HG03175 (cell line): ENCODE results near the gene ZNF577.
"Not testable (repeated sequence)": the region's sequence is repeated elsewhere in the genome, so short reads cannot be mapped to it uniquely, and the experiment has no call there.

Experiments
- ATAC-seq: cut with Tn5 transposase; IDR thresholded peaks from one replicate; pipeline ENCODE4 v1.9.1; 2021; ENCODE audit warnings: mild to moderate bottlenecking, moderate library complexity; ENCODE audit not compliant: unreplicated experiment

The ZNF577 gene

GRCh38 chr19:51887522-51888498 is at the start of gene ZNF577:
Gene ZNF577 (minus strand): TSS chr19:51887951. CDS start chr19:51880382, 7,569 bp downstream.
- ATAC-seq, result no peak

- ATAC-seq, result no peak
Measured at GRCh38 chr19:51931921-51932320, 44.2 kb upstream of the ZNF577 start.

- no peak for ATAC-seq
Measured at GRCh38 chr19:51927859-51928258, 40.1 kb upstream of the ZNF577 start.

GRCh38 chr19:51926784-51927741 is 39.3 kb upstream of the ZNF577 start, which contains the start of gene ZNF613:
Gene ZNF613 (plus strand): TSS chr19:51927472. CDS start chr19:51936221, 8,749 bp downstream.
- peak; percentile 83 for ATAC-seq

GRCh38 chr19:51926426-51926783 is 38.7 kb upstream of the ZNF577 start:
- no peak for ATAC-seq

GRCh38 chr19:51921949-51922348 is 34.2 kb upstream of the ZNF577 start:
- no peak for ATAC-seq

- no peak for ATAC-seq
Measured at GRCh38 chr19:51919606-51920005, 31.9 kb upstream of the ZNF577 start.

- no peak for ATAC-seq
Measured at GRCh38 chr19:51916167-51916566, 28.4 kb upstream of the ZNF577 start.

GRCh38 chr19:51915324-51915867 is 27.6 kb upstream of the ZNF577 start:
- no peak for ATAC-seq

GRCh38 chr19:51907981-51908380 is 20.2 kb upstream of the ZNF577 start:
- not testable (repeated sequence) for ATAC-seq

- ATAC-seq, result not testable (repeated sequence)
Measured at GRCh38 chr19:51906108-51906507, 18.4 kb upstream of the ZNF577 start.

- ATAC-seq, result not testable (repeated sequence)
Measured at GRCh38 chr19:51905639-51906038, 17.9 kb upstream of the ZNF577 start.

- ATAC-seq, result no peak
Measured at GRCh38 chr19:51905206-51905605, 17.5 kb upstream of the ZNF577 start.

- ATAC-seq, result peak; percentile 76
Measured at GRCh38 chr19:51904331-51905165, 16.8 kb upstream of the ZNF577 start, which contains the start of gene ZNF649. Gene ZNF649 (minus strand): TSS chr19:51905017. CDS start chr19:51900107, 4,910 bp downstream.

- no peak for ATAC-seq
Measured at GRCh38 chr19:51903192-51903591, 15.4 kb upstream of the ZNF577 start.

GRCh38 chr19:51901860-51902259 is 14.1 kb upstream of the ZNF577 start:
- no peak for ATAC-seq

- ATAC-seq, result no peak
Measured at GRCh38 chr19:51891193-51891747, 3.5 kb upstream of the ZNF577 start.

GRCh38 chr19:51889934-51890333 is 2.2 kb upstream of the ZNF577 start:
- ATAC-seq, result no peak

GRCh38 chr19:51884713-51885112 is 3.0 kb downstream of the ZNF577 start:
- no peak for ATAC-seq

GRCh38 chr19:51882518-51882917 is 5.2 kb downstream of the ZNF577 start:
- ATAC-seq, result no peak
